Liver (tissue), 10 donors: Measurements from ENCODE around the gene VAX1. TPM values are rescaled to one million over a fixed set of nuclear protein-coding genes. Genes with fewer than 3 reads are reported as not detected.
"Not testable (repeated sequence)": the region's sequence is repeated elsewhere in the genome, so short reads cannot be mapped to it uniquely, and the experiment has no call there.

Source experiments
- DNase-seq: peaks from one replicate; pipeline ENCODE4 v3.0.0-alpha.2; 2017; ENCODE audit warnings: low spot score
- H3K27ac ChIP-seq, 2 donors: one replicate each; pipeline ENCODE4 v1.7.0; 2013; ENCODE audit warnings: inconsistent platforms in 2 of 2, low read length in 2 of 2, control low read depth in 1 of 2, low read depth in 1 of 2, mild to moderate bottlenecking in 1 of 2
- H3K27me3 ChIP-seq, 4 donors: one replicate each; pipeline versions ENCODE4 v1.6.1 to v1.7.0; 2013; ENCODE audit warnings: low read length in 3 of 4, inconsistent platforms in 1 of 4, mild to moderate bottlenecking in 1 of 4, moderate library complexity in 1 of 4; ENCODE audit not compliant: control insufficient read depth in 4 of 4, insufficient read depth in 4 of 4
- H3K36me3 ChIP-seq, 4 donors: one replicate each; pipeline versions ENCODE4 v1.6.1 to v1.7.0; 2013; ENCODE audit warnings: low read length in 3 of 4, mild to moderate bottlenecking in 3 of 4, low read depth in 1 of 4, moderate library complexity in 1 of 4; ENCODE audit not compliant: control insufficient read depth in 4 of 4, insufficient read depth in 3 of 4
- H3K4me1 ChIP-seq, 4 donors: one replicate each; pipeline versions ENCODE4 v1.6.1 to v1.7.0; 2013; ENCODE audit warnings: low read length in 3 of 4, mild to moderate bottlenecking in 3 of 4, moderate library complexity in 1 of 4; ENCODE audit not compliant: control insufficient read depth in 4 of 4, insufficient read depth in 4 of 4
- H3K4me3 ChIP-seq, 3 donors: one replicate each; pipeline versions ENCODE4 v1.6.1 to v1.7.0; 2013; ENCODE audit warnings: low read length in 3 of 3, control low read depth in 1 of 3, low read depth in 1 of 3, mild to moderate bottlenecking in 1 of 3
- H3K9ac ChIP-seq, 2 donors: one replicate each; pipeline ENCODE4 v1.7.0; 2013; ENCODE audit warnings: low read length in 2 of 2, mild to moderate bottlenecking in 2 of 2, moderate library complexity in 2 of 2, control low read depth in 1 of 2, low read depth in 1 of 2
- H3K9me3 ChIP-seq, 4 donors: one replicate each; pipeline versions ENCODE4 v1.6.1 to v1.7.0; 2013; ENCODE audit warnings: low read length in 3 of 4; ENCODE audit not compliant: control insufficient read depth in 4 of 4
- GABPA ChIP-seq, 2 donors: IDR thresholded peaks in 1 of 2; conservative IDR thresholded peaks in 1 of 2; 2 replicates each; pipeline ENCODE4 v1.6.1; 2016; ENCODE audit warnings: antibody characterized with exemption in 2 of 2, mild to moderate bottlenecking in 1 of 2, moderate library complexity in 1 of 2
- REST ChIP-seq: IDR thresholded peaks from 2 replicates; pipeline ENCODE4 v1.6.1; 2016; ENCODE audit warnings: antibody characterized with exemption, mild to moderate bottlenecking
- WGBS: extraction: QIAGEN DNeasy Blood & Tissue Kit; methylation state at CpG from one replicate; pipeline ENCODE4 v1.1.7; 2013; 5-methylcytosine and 5-hydroxymethylcytosine counted together
- polyA plus RNA-seq, 2 donors: library from polyadenylated mRNA; stranded (reverse) in 1 of 2; unstranded in 1 of 2; fragments of 200-250 nt in 1 of 2; fragments of >200 nt in 1 of 2; fragmentation: Nextera tagmentation in 1 of 2; extraction: Ambion mirVana in 1 of 2; gene quantifications; one replicate each; pipeline versions ENCODE4 v1.2.1 to v1.2.3, GENCODE V29; 2013 to 2015
- small RNA-seq: library from RNA; depleted of rRNA; stranded (forward); fragments of <200 nt; gene quantifications from one replicate; pipeline ENCODE3, GENCODE V24; 2014
- total RNA-seq, 2 donors: library from RNA; depleted of rRNA; stranded (reverse); fragments of >200 nt; gene quantifications; one replicate each; pipeline ENCODE4 v1.2.3, GENCODE V29; 2014
- donor health status: healthy.
- donor health status: healthy.
- donor health status: healthy.
- donor health status: healthy.
- donor health status: healthy.

VAX1 gene
- total and polyA plus RNA-seq, 4 donors: not detected

- TF ChIP-seq REST (no peak), GABPA (IDR thresholded peaks at IDR 0.05 in 1 of 2, conservative IDR thresholded peaks at IDR 0.05 in 1 of 2) (no peak)
These were observed 51.5 kb downstream of the VAX1 start (continued) for GRCh38 chr10:117086546-117086945.

GRCh38 chr10:117084421-117085246 lies 53.4 kb downstream of the VAX1 start:
- H3K4me3 ChIP-seq, H3K9ac ChIP-seq, H3K4me1 ChIP-seq, H3K27me3 ChIP-seq, H3K36me3 ChIP-seq, H3K9me3 ChIP-seq, DNase-seq, H3K27ac ChIP-seq: not testable (repeated sequence)
- 74% methylated on average over 28 of the region's 31 CpGs for WGBS

Small RNA genes within 50 kb of the gene (small RNA-seq; reads per million reads assigned to genes)
- not detected for gene MIR3663

Other genes with a start within 250 kb of the VAX1 start
- 10 to 100 TPM in 1 of 2 donors, 1 to 10 TPM in 1; 3.2 to 11.7 TPM for gene SHTN1, start 133.1 kb downstream of the VAX1 start, total RNA-seq
- gene SHTN1, start 133.1 kb downstream of the VAX1 start, polyA plus RNA-seq: 10 to 100 TPM in 1 of 2 donors, 1 to 10 TPM in 1; 8.9 to 11.7 TPM
- gene KCNK18, start 59.2 kb upstream of the VAX1 start, total RNA-seq: not detected
- gene KCNK18, start 59.2 kb upstream of the VAX1 start, polyA plus RNA-seq: not detected
- gene SLC18A2, start 102.8 kb upstream of the VAX1 start, total RNA-seq: 1 to 10 TPM in 1 of 2 donors, under 1 TPM in 1; 0.92 to 1.8 TPM
- gene SLC18A2, start 102.8 kb upstream of the VAX1 start, polyA plus RNA-seq: 1 to 10 TPM; 1.1 to 3.7 TPM
- 10 to 100 TPM; 18.2 to 38.9 TPM for gene PDZD8, start 237.2 kb upstream of the VAX1 start, total RNA-seq
- gene PDZD8, start 237.2 kb upstream of the VAX1 start, polyA plus RNA-seq: 10 to 100 TPM in 1 of 2 donors, 1 to 10 TPM in 1; 9.3 to 12.0 TPM